ENCODE results near the gene CARD19. TPM values are rescaled to one million over a fixed set of nuclear protein-coding genes. Genes with fewer than 3 reads are reported as not detected.

CARD19 gene
- total and polyA plus RNA-seq, 2 of the 8 experiments (the other 6 are each of a cell fraction or from before 2014, with no cell fraction given) = 21.2 to 112 TPM

- TF ChIP-seq ASH2L (IDR thresholded peaks at IDR 0.05; ENCODE audit: low read length) = peak; percentile 22
- no peak for TF ChIP-seq RFX5 (IDR thresholded peaks at IDR 0.05; ENCODE audit: borderline replicate concordance, low read depth, low read length)
- TF ChIP-seq, protein P1, sequence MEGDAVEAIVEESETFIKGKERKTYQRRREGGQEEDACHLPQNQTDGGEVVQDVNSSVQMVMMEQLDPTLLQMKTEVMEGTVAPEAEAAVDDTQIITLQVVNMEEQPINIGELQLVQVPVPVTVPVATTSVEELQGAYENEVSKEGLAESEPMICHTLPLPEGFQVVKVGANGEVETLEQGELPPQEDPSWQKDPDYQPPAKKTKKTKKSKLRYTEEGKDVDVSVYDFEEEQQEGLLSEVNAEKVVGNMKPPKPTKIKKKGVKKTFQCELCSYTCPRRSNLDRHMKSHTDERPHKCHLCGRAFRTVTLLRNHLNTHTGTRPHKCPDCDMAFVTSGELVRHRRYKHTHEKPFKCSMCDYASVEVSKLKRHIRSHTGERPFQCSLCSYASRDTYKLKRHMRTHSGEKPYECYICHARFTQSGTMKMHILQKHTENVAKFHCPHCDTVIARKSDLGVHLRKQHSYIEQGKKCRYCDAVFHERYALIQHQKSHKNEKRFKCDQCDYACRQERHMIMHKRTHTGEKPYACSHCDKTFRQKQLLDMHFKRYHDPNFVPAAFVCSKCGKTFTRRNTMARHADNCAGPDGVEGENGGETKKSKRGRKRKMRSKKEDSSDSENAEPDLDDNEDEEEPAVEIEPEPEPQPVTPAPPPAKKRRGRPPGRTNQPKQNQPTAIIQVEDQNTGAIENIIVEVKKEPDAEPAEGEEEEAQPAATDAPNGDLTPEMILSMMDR (IDR thresholded peaks at IDR 0.05; ENCODE audit: control extremely low read depth in 1 of 3, insufficient read depth in 1 of 3, low read depth in 1 of 3, low read length in 3 of 3) = peak in 2 of 3 experiments; percentile 5 to 39; a peak in 2 of 4 replicates
- peak in 1 of 2 experiments; percentile 31; a peak in 1 of 4 replicates for TF ChIP-seq RAD21 (IDR thresholded peaks at IDR 0.05 in 1 of 2, conservative IDR thresholded peaks at IDR 0.05 in 1 of 2; ENCODE audit: low read depth in 2 of 2, low read length in 2 of 2)
- H3K9me3 ChIP-seq (ENCODE audit: insufficient read depth in 2 of 2, low read depth in 1 of 2, low read length in 1 of 2) = no peaks in the 10 kb centered on the region
- H4K20me1 ChIP-seq (replicated peaks in 1 of 2; ENCODE audit: control insufficient read depth in 1 of 2, insufficient read depth in 2 of 2, low read length in 2 of 2) = no peaks in the 10 kb centered on the region
- H2AFZ ChIP-seq (ENCODE audit: low read length) = no peak overlapping the region
- H3K56ac ChIP-seq (replicated peaks; ENCODE audit: insufficient read length, low read depth, low read length) = no peak overlapping the region
- H2BK5ac ChIP-seq (ENCODE audit: low read depth, low read length) = peak overlapping the region; percentile 41; the same call in 1 of the 2 replicates
- CTCF ChIA-PET (ENCODE audit: partially characterized antibody) = interaction anchor here (0.6 to 6.0 kb wide), 12 partner anchors 9 to 316 kb away, joined by 3 to 44 read pairs (median 4); no protein-coding TSS in a partner anchor
- H3K36me3 ChIP-seq (ENCODE audit: control insufficient read depth in 2 of 4, insufficient read depth in 4 of 4, low read length in 3 of 4) = no peaks in the 10 kb centered on the region; a peak in 1 of 8 replicates
- H4K5ac ChIP-seq (ENCODE audit: insufficient read length, low read depth, low read length) = no peak overlapping the region
- peak overlapping the region in 1 of 2 experiments; percentile 18; a peak in 2 of 4 replicates for H3K4me2 ChIP-seq (ENCODE audit: insufficient read depth in 1 of 2, low read depth in 2 of 2, low read length in 2 of 2)
- 0 out of 2 replicates have a peak overlapping the region, but pooled peaks have one; percentile 6 for H2BK15ac ChIP-seq (ENCODE audit: low read length)
- WGBS, 2 experiments (ENCODE audit: extremely low coverage in 1 of 2, insufficient coverage in 1 of 2, insufficient read length in 1 of 2, insufficient replicate concordance in 2 of 2, low coverage in 1 of 2, low lambda C conversion rate in 2 of 2, missing lambda C conversion rate in 1 of 2) = 64% methylated on average over 14 of the region's 15 CpGs; no CpG with 5 or more reads in 1 of the 2 experiments
- POLR2A ChIA-PET (ENCODE audit: partially characterized antibody) = interaction anchor here (1.0 kb wide), 1 partner anchor 16 kb away, joined by 4 read pairs; no protein-coding TSS in a partner anchor
- no peak overlapping the region for H3K4ac ChIP-seq (replicated peaks; ENCODE audit: insufficient read length, low read depth, low read length)
- no peaks in the 10 kb centered on the region for H3K79me2 ChIP-seq (ENCODE audit: control insufficient read depth in 1 of 2, insufficient read depth in 2 of 2, low read length in 2 of 2)
- no peak overlapping the region for H2BK12ac ChIP-seq (ENCODE audit: low read depth, low read length)
- no peaks in the 10 kb centered on the region for H3K23me2 ChIP-seq (ENCODE audit: low read depth, low read length)
- peaks cover 0 to 7% (median 4%) of the 10 kb centered on the region in 4 experiments; a peak in 3 of 7 replicates for H3K27me3 ChIP-seq (replicated peaks in 1 of 4; ENCODE audit: control insufficient read depth in 3 of 4, extremely low read depth in 1 of 4, insufficient read depth in 3 of 4, low read length in 3 of 4)
- peak in 1 of 2 experiments; percentile 61 for DNase-seq (ENCODE audit: low read depth in 1 of 2, low spot score in 2 of 2)
- no peak overlapping the region for H4K91ac ChIP-seq (replicated peaks; ENCODE audit: insufficient read length, low read length)
- no peak overlapping the region for H3K23ac ChIP-seq (ENCODE audit: insufficient read length)
- no peak overlapping the region for H3K4me3 ChIP-seq (ENCODE audit: extremely low read depth in 1 of 4, insufficient read depth in 2 of 4, low read depth in 3 of 4, low read length in 4 of 4)
- no peak overlapping the region for H2AK5ac ChIP-seq (ENCODE audit: low read depth, low read length)
- no peak for FAIRE-seq
- 0 out of 2 replicates have a peak overlapping the region, but pooled peaks have one; percentile 25 for H2BK20ac ChIP-seq (ENCODE audit: low read length)
- H3K9ac ChIP-seq (replicated peaks in 1 of 4; ENCODE audit: extremely low read depth in 1 of 4, low read depth in 3 of 4, low read length in 3 of 4) = no peak overlapping the region
- H3K18ac ChIP-seq (ENCODE audit: extremely low read depth, low read length) = no peak overlapping the region; the same call in 1 of the 2 replicates
- no peak overlapping the region for H2BK120ac ChIP-seq (replicated peaks; ENCODE audit: low read depth, low read length)
- H4K8ac ChIP-seq (ENCODE audit: extremely low read depth, insufficient read depth, low read length) = no peak overlapping the region
- H3K27ac ChIP-seq (ENCODE audit: low read depth, low read length) = no peak overlapping the region
- H3K14ac ChIP-seq (ENCODE audit: insufficient read length) = no peak overlapping the region
- H3K79me1 ChIP-seq (ENCODE audit: low read depth, low read length) = no peaks in the 10 kb centered on the region
- H3K4me1 ChIP-seq (replicated peaks in 1 of 4; ENCODE audit: control insufficient read depth in 3 of 4, insufficient read depth in 4 of 4, low read length in 3 of 4) = peaks cover 7 to 21% (median 15%) of the 10 kb centered on the region in 4 experiments
Observed at GRCh38 chr9:93052791-93053540, 43.1 kb upstream of the CARD19 start.

Measured in H1 (cell line).